ENCODE data around the gene KASH5. TPM values are rescaled to one million over a fixed set of nuclear protein-coding genes. Genes with fewer than 3 reads are reported as not detected.

The KASH5 gene
- total RNA-seq (2014; rRNA removed; shearing (Covaris generic)) = not detected in 2 replicates
- polyA plus RNA-seq (2015; cell fraction: cytosol; rRNA removed) = not detected in 2 replicates
- not detected in 2 replicates for polyA plus RNA-seq (2015; cell fraction: nucleus; rRNA removed)

- peak; percentile 32 for DNase-seq (ENCODE audit: low read depth)
Observed at GRCh38 chr19:49387936-49388372, at the start of gene KASH5. KASH5 (plus strand) TSS chr19:49388249; CDS start chr19:49390884, 2,635 bp downstream.

DNA sequence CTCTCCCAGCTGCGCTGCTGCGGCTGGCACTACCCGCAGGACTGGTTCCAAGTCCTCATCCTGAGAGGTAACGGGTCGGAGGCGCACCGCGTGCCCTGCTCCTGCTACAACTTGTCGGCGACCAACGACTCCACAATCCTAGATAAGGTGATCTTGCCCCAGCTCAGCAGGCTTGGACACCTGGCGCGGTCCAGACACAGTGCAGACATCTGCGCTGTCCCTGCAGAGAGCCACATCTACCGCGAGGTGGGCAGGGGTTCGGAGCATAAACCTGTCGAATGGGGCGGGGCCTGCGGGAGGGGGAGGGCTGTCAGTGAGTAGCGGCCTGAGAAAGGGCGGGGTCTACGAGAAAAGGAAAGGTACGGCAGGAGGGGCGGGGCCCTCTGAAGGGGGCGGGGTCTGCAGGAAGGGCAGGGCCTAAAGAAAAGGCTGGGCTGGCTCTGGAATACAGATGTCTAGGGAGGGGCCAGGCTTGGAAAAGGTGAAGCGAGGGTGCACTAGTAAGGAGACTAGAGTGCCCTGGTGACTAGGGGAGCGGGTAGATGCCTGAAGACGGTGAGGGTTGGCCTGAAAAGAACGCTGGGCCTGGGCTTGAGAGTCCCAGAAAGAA is 49.3 kb upstream of the KASH5 start:
- DNase-seq (ENCODE audit: low read depth) = no peak

DNA sequence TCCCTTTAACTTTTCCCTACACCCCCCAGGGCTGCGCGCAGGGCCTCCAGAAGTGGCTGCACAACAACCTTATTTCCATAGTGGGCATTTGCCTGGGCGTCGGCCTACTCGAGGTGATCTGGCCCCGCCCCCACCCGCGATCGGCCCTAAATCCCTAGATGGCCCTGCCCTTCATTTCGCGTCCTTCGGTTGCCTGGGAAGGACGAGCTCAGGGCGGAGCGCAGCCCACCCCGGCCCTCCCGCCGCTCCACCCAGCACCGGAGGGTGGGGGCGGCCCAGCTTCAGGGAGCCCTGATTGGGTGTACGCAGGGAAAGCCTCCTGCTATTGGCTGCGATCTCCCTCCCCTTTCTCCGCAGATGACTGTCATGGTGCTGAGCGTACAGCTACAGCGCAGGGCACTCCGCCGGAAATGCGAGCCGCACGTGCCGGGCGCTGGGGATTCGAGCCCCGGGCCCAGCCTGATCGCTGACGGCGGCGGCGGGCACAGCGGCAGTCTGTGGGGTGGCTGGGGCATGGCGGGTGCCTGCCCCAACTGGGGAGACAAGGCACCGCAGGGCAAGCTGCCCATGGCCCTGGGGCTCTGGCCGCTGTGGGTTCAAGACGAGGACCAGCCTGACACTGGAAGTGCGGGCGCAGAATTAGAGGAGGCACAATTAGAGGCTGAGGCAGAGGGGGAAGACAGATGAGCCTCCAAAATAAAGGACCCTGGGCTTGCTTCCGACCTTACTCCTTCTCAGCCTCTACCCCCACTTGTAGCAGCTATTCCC is 48.6 kb upstream of the KASH5 start:
- DNase-seq (ENCODE audit: low read depth) = no peak

DNA sequence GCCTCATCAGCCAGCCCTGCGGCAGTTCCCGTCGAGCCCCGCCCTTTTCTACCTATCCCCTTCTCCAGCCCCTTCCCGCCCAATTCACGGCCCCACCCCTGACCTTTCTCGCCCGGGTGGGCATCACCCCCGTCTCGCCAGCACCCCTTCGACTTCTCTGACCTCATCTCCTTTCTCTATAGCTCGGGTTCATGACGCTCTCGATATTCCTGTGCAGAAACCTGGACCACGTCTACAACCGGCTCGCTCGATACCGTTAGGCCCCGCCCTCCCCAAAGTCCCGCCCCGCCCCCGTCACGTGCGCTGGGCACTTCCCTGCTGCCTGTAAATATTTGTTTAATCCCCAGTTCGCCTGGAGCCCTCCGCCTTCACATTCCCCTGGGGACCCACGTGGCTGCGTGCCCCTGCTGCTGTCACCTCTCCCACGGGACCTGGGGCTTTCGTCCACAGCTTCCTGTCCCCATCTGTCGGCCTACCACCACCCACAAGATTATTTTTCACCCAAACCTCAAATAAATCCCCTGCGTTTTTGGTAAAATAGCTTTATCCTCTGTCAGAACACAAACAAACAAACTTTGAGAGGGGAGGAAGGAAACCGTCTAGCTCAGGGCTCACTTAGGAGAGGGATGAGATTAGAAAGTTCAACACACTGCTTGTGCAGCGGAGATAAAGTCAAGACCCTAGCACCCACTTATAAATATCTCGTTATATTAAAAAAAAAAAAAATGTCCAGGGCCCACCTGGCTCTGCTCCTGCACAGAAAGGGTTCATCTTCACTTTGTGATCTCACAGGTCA is 47.8 kb upstream of the KASH5 start:
- no peak for DNase-seq (ENCODE audit: low read depth)

GRCh38 chr19:49340865-49341718 is 47.0 kb upstream of the KASH5 start:
- no peak for DNase-seq (ENCODE audit: low read depth)

DNA sequence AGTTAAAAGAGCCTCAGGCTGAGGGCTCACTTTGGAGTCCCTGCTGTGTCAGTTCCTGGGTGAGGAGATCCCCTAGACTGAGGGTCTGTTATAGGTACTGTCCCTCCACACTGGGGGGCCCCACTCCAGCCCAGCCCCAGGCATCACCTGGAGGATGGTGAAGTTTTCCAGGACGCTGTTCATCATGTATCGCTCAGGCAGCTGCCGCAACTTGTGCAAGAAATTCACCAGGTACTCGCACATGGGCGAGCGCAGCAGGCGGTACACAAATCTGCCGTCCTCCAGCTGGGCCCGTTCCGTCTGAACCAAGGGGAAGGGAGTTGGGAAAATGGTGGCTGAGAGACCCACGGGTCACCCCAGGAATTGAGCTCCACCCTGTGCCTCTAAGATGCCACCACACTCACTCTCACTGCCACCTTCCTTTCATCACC is 45.7 kb upstream of the KASH5 start:
- no peak for DNase-seq (ENCODE audit: low read depth)

GRCh38 chr19:49343123-49343522 is 44.9 kb upstream of the KASH5 start:
- no peak for DNase-seq (ENCODE audit: low read depth)

DNA sequence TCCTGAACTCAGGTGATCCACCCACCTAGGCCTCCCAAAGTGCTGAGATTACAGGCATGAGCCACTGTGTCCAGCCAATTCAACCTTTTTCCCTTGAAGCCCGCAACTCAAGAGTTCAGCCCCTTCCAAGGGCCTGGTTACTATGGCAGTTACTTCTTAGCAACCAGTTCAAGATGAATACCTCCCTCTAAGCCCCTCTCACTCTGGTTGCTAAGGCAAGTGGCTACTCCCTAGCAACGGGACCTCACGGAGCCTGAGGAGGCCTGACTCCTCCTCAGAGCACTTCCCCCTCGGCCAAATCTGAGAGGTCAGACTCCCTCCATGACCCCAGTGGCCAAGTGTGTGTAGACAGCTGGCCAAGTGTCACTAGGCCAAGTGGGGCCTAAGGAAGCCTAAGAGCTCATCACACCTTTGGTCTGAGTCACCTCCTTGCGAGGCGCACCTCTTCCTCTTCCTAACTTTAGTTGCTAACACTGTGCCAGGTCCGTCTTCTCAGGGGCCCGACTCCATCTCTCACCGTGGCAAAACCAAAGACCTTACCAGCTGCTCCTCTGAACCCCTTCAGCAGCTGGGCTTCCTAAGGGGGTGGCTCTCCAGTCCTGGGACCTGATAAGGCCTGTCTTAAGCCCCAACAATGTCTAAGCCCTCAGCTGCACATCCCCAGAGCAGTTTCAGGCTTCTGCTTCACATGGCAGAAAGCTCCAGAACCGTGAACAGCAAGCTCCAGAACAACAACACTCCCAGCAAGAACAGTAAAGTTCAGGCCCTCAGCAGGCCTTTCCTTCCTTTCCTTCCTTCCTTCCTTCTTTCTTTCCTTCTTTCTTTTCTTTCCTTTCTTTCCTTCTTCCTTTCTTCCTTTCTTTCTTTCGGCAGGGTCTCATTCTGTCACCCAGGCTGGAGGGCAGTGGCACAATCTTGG is 43.3 kb upstream of the KASH5 start:
- DNase-seq (ENCODE audit: low read depth) = no peak

GRCh38 chr19:49347191-49347590 is 40.9 kb upstream of the KASH5 start:
- DNase-seq (ENCODE audit: low read depth) = no peak

GRCh38 chr19:49347835-49348234 is 40.2 kb upstream of the KASH5 start:
- DNase-seq (ENCODE audit: low read depth) = peak; percentile 71

DNA sequence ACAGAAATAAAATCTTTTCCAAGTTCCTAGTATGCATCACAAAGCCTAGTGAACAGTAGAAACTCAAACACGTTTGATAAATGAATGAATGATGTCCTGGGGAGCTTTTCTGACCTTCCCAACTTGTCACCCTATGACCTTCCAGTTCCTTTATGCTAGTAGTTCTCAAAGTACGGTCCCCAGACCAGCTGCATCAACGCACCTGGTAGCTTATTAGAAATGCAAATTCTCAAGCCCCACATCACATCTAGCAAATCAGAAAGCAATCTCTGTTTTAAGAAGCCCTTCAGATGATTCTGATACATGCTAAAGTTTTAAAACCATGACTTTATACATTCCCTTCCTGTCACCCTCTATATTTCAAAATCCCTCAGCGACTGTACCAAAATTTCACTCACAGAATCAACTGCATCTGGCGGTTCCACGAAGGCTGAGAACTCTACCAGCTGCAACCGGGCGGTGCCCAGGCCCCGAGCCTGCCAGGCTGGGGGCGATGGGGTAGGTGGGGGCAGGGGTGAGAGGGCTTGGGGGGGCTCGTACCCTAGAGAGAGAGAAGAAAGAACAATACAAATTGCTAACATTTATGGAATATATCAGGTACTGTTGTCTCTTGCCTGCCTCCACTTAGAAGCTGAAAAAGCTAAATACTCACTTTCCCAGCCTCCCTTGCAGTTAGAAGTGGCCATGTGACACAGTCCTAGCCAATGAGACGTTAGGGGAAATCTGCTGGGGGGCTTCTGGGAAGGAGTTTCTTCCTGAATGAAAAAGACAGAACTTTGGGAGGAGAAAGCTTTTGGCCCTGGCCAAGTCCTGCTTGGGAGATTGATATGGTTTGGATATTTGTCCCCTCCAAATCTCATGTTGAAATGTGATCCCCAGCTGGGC is 39.5 kb upstream of the KASH5 start:
- no peak for DNase-seq (ENCODE audit: low read depth)

DNA sequence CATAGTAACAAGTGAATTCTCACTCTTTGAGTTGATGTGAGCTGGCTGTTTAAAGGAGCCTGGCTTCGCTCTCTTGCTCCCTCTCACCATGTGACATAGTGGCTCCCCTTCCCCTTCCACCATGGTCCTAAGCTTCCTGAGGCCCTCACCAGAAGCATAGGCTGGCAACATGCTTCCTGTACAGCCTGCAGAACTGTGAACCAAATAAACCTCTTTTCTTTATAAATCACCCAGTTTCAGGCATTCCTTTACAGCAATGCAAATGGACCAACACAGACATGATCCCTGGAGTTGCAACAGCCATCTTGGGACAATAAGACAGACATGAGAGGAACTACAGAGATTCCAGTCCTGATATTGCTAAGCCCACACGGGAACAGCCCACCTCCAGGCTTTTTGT is 38.5 kb upstream of the KASH5 start:
- DNase-seq (ENCODE audit: low read depth) = no peak

DNA sequence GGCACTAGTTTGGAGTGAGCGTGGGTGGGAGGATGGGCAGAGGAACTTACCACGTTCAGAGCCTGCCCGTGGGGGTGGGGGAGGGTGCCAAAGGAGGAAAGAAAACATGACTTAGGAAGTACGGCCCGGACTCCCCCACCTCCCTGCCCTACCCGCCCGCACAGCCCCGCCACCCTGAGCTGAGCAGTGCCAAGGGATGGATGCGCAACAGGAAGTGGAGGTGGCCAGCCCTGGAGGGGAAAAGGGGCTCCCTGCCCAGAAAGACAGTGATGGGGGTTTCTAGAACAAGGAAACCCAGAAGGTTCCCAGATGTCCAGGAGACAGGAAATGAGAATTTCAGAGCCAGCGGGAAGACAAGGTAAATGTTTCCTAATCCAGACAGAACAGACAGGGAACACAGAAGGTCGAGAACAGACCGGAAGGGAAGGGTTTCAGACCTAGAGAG is 32.1 kb upstream of the KASH5 start:
- DNase-seq (ENCODE audit: low read depth) = no peak

- DNase-seq (ENCODE audit: low read depth) = no peak
Observed at GRCh38 chr19:49356382-49356781, 31.7 kb upstream of the KASH5 start.

DNA sequence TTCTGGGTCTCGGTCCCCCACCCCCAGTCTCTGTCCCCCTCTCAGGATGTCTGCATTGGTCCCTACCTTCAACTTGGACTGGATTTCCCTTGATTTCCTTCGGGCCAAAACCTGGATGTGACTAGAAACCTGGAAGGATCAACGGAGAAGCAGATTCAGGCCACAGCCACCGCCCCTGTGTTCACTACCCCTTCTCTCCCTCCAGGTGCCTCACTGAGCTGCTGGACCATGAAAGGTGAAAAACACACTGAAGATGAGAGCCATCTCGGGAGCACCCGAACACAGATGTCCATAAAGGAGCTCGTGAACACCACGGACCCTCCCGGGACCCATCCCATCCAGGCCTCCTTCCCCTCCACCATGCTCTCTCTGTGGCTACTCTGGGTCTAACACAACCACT is 30.9 kb upstream of the KASH5 start:
- DNase-seq (ENCODE audit: low read depth) = no peak

- no peak for DNase-seq (ENCODE audit: low read depth)
Observed at GRCh38 chr19:49359851-49360820, 27.9 kb upstream of the KASH5 start.

DNA sequence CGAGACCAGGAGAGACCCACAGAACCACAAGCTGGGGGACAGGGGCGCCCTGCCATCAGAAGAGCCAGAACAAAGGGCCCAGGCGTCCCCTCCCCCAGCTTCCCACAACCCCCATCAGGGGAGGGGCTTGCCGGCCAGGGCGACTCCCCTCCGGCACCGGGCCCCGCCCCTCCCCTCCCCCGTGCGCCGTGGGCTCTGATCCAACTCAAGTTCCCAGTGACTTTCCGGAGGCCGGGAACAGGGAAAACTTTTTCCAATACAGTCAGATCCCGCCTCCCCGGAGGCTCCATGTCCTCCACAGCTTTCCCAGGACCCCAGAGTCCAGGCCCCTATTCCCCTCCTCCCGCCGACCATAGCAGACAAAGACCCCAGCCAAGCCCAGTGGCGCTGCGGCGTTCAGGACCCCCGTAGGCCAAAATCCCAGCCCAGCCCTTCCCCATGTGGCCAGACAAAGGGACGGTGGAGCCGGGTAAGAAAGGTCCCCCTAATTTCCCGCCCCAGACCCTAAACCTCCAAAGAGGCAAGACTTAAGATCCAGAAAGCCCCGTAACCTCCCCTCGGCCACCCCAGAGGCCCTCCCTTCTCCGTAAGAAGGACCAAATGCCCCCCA is 26.5 kb upstream of the KASH5 start:
- DNase-seq (ENCODE audit: low read depth) = peak; percentile 29
